Esophagus mucosa (tissue), 1 donor: ENCODE results near the gene SYN1. TPM values are rescaled to one million over a fixed set of nuclear protein-coding genes. Genes with fewer than 3 reads are reported as not detected.

Experiments used
- total RNA-seq: library from RNA; stranded (reverse); gene quantifications from one replicate; pipeline ENCODE4 v1.2.4, GENCODE V29; 2023
- donor health status: DM: yes; HTN: yes; CAD: no.

Gene SYN1
- total RNA-seq, 1 donor from 2014 or later: 0.16 TPM

Other genes with a start within 250 kb of the SYN1 start
- 0.16 TPM for gene ZNF157, start 249.3 kb downstream of the SYN1 start, total RNA-seq
- 4.2 TPM for gene ZNF41, start 136.6 kb downstream of the SYN1 start, total RNA-seq
- 33.8 TPM for gene ARAF, start 58.7 kb downstream of the SYN1 start, total RNA-seq
- 51.4 TPM for gene TIMP1, start 37.4 kb downstream of the SYN1 start, total RNA-seq
- 0.48 TPM for gene CFP, start 10.1 kb upstream of the SYN1 start, total RNA-seq
- 17.5 TPM for gene ELK1, start 30.7 kb upstream of the SYN1 start, total RNA-seq
- 67.5 TPM for gene UXT, start 39.3 kb upstream of the SYN1 start, total RNA-seq
- 7.8 TPM for gene ZNF81, start 217.0 kb upstream of the SYN1 start, total RNA-seq